GM12878 (cell line): Measurements from ENCODE around the gene CELF6.

ENCODE experiments used
- CREM ChIP-seq: IDR thresholded peaks from 2 replicates; pipeline ENCODE4 v1.6.1; 2014; ENCODE audit warnings: antibody characterized with exemption, low read depth
- SUZ12 ChIP-seq: fragments of 200-600 bp; sonication (generic); IDR thresholded peaks from one replicate; pipeline ENCODE4 v1.6.1; 2018; ENCODE audit warnings: antibody characterized with exemption, mild to moderate bottlenecking; ENCODE audit not compliant: unreplicated experiment

GRCh38 chr15:72271221-72271620 is 48.7 kb downstream of the CELF6 start:
- TF ChIP-seq CREM (no peak), SUZ12 (no peak)
